ENCODE measurements around the gene TGFBR3L.
"Not testable (repeated sequence)": the region's sequence is repeated elsewhere in the genome, so short reads cannot be mapped to it uniquely, and the experiment has no call there.

Gene TGFBR3L

DNA sequence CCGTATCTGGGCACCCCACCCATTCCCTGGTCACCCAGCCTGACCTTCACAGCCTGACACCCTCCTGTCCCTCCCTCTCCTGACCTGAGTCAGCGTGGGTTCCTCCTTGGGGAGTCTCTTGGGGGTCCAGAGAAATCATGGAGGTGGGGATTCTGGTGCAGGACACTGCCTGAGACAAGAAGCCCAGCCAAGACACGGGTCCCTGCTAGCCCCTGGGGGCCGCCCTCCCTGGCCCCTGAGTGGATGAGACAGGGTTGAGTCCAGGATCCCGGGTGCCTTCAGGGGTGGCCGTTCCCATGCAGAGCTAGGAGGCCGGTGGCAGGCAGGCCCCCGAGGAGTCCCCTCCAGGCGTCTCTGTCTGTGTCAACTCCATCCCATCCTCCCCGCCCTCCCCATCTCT is 9.4 kb upstream of the TGFBR3L start:
- no peak for DNase-seq

DNA sequence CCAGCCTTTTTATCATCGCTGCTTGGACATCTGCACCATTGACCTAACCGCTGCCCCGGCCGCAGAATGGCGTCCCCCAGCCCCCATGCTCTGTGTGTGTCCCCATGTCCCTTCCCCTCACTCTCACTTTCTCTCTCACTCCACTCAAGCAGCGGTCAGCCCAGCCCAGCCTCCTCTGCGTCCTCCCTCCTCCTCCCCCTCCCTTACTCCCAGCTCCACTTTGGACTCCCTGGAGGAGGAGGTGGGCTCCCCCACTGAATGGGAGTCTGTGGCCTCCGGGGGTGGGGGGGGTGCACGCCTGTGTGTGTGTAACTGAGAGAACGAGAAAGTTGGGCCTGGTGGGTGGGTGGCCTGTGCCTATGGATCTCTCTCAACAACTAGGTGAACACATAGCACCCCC is 8.8 kb upstream of the TGFBR3L start:
- no peak for DNase-seq

DNA sequence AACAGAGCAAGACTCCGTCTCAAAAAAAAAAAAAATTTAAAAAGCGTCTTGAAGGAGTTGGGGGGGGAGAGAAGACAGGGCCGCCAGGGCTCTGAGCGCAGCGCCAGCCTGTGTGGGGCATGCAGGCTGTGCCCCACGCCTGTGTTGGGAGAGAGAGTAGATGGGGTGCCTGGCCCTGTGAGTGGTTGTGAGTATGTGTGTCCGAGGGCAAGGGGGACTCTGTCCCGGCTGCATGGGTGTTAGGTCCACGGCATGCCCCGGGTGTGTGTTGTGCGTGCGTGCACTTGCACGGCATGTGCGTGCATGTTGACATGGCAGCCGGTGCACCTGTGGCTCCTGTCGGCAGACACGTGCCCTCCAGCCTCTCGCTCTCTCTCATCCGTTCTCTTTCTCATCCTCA is 7.5 kb upstream of the TGFBR3L start:
- no peak for DNase-seq

DNA sequence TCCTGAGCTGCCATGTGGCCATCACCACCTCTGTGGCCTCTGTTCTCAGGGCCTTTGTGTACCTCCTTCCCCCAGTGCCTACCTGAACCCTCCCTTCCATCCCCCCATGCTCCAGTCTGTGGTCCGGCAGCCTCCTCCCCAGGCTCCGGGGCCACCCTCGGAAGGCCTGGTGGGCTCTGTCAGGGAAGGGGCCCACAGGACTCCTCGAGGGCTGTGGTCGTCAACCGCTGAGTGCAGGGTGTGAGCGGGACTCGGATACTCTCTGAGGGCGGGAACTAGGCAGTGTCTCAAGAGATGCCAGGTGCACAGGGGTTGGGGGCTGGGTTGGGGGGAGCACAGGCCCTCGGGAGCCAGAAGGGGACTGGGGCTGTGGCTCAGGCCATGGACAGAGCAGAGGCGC is 7.1 kb upstream of the TGFBR3L start:
- no peak for DNase-seq

DNA sequence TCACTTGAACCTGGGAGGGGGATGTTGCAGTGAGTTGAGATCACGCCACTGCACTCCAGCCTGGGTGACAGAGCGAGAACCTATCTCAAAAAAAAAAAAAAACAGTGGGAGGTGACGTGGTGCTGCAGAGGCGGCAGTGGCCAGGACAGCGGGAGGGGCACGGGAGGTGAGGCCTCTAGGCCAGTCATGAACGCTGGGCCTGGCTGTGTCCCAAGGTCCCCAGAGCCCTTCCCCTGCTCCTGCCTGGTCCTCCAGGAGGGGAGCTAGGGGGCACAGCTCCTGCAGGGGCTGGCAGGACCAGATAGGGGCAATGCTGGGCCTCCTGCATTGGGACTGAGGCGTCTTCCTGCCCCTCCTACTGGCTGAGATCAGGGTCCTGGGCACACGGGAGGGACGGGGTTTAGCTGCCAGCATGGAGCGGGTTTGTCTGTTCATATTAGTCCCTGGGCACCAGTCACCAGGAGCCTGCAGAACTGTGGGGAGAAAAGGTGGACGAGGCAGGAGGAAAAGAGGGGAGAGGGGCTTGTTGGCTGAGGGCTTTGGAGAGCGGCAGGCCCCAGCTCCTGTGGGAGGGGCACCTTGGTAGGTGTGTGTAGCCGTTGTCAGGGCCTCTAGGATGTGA is 6.4 kb upstream of the TGFBR3L start:
- DNase-seq = no peak

DNA sequence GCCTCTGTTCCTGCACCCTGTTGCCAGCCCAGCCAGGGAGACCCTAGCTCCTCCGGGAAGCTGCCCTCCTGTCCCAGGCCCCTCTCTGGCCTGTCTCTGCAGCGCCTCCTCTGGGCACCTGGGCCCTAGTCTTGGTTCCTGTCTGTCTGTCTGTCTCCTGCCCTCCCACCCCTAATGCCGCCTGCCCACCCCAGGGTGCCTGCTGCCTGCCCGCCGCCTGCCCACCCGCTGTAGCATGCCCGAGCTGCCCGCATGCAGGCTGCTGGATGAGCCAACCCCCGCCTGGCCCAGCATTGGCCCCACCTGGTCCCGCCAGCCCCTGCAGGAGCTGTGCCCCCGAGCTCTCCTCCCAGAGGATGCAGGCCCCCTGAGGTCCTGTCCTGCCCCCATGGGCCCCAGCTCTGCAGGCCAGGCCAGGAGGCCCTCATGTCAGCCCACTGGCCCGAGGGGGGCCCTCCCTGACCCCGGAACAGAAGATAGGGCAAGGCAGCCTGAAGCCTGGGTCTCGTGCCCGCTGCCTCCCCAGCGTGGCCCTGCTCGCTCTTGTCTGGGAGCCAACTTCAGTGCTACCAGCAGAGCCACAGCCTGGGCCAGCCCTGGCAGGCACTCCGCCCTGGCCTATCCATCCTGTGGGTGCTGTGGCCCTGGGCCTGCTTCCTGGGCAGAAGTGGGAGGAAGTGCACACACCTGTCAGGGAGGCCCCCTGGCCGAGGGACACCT is 5.7 kb upstream of the TGFBR3L start:
- no peak for DNase-seq

DNA sequence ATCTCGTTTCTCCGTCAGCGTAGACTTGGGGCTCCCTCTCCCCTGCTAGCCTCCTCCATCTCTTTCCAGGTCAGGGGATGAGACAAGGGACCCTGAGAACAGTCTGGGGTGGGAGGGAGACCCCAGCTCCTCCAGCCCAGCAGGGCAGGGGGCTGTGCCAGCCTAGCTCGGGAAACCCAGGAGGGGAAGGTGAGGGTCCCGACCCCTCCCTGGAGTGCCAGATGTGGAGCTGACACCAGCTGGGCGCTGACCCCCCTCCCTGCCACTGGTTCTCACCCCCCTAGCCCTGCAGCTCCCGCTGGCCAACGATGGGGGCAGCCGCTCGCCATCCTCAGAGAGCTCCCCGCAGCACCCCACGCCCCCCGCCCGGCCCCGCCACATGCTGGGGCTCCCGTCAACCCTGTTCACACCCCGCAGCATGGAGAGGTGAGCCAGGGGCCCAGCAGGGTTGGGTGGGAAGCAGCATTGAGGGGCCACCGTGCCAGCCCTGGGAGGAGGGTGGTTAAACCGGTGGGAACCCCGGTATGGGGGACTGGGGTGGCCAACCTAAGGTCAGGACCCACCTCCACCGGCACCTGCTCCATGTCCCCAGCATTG is 5.1 kb upstream of the TGFBR3L start:
- DNase-seq = no peak

DNA sequence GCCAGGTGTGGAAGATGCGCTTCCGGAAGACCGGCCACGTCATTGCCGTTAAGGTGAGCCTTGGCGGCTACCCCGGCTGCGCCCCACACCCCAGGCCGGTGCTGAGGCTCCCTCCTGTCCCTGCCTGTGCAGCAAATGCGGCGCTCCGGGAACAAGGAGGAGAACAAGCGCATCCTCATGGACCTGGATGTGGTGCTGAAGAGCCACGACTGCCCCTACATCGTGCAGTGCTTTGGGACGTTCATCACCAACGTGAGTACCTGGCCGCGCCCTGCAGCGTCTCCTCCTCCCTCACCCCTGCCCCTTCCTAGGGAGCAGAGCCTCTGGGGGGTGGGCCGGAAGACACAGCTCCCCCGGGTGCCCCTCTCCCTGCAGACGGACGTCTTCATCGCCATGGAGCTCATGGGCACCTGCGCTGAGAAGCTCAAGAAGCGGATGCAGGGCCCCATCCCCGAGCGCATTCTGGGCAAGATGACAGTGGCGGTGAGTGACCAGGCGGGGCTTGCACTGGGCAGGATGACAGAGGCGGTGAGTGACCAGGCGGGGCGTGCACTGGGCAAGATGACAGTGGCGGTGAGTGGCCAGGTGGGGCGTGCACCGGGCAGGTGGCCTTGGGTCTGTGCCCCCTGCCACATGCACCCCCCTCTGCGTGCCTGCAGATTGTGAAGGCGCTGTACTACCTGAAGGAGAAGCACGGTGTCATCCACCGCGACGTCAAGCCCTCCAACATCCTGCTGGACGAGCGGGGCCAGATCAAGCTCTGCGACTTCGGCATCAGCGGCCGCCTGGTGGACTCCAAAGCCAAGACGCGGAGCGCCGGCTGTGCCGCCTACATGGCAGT is 4.1 kb upstream of the TGFBR3L start:
- no peak for DNase-seq

DNA sequence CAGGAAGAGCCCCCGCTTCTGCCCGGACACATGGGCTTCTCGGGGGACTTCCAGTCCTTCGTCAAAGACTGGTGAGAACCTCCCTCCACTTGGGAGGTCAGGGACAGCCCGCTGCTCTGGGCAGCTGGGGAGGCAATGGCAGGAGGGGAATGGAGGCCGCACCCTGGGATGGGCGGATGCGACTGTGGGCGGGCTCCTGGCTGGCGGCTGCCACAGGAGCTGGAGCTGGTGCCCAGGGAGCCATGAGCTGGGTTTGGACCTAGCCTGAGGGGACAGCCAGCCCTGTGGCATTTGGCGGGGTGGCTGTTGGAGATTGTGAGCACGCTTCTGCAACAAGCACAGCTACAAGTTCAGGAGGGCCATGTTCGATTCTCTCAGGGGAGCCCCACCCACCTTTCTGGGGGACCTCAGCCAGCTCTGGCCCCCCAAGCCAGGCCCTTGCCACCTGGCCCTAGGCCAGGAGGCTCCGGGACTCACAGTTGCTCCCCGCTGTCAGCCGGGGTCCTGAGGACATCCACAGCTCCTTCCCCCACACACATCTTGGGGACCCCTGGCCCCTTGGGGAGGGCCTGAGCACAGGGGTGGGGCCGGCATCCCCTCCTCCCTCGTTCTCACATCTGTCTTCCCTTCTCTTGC is 3.0 kb upstream of the TGFBR3L start:
- DNase-seq = no peak

DNA sequence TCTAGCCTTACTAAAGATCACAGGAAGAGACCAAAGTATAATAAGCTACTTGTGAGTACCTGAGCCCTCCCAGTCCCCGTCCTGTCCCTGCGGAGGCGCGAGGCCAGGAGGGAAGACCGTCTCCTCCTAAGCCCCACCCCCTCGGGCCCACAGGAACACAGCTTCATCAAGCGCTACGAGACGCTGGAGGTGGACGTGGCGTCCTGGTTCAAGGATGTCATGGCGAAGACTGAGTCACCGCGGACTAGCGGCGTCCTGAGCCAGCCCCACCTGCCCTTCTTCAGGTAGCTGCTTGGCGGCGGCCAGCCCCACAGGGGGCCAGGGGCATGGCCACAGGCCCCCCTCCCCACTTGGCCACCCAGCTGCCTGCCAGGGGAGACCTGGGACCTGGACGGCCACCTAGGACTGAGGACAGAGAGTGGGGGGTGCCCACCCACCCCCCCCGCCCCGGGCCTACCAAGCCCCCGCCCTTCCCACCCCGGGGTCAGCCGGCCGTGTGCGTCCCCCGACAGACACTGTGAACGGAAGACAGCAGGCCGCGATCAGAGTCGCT is 2.4 kb upstream of the TGFBR3L start:
- DNase-seq = no peak

DNA sequence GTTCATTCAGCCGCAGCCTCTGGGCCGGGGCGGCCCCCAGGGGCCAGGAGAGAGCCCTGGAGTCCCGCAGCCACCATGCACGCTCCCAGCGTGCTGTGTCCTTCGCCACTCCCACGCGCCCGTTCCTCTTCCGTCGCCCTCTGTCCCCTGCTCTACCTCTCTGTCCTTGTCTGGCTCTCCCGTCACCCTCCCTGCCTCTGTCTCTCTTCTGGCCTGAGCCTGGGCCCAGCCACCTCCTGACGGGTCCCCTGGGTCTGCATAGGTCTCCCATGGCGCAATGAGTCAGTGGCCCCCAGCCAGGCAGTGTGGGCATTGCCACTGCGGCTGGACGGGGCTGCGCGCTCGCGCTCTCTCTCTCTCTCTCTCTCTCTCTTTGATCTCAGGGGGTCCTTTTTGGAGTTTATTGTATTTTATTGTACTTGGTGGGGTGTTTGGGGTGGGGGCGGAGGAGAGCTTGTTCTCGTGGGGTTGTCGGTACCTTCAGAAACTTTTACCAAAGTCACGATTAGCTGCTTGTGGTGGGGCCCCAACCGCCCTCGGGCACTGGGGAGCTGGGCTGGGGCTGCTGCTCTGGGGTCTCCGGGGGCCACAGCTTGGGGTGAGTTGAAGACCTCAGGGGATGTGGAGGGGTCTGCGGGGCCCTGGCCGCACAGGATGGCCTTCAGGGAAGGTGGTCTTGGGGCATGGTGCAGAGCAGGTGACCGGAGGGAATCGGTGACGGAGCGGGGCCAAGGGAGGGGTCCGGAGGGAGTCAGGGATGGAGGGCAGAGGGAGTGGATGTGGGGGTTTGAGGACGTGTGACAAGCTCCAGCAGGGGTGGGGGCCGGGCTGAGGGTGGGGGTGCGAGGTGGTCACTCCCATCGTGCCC is 1.7 kb upstream of the TGFBR3L start:
- DNase-seq = no peak

DNA sequence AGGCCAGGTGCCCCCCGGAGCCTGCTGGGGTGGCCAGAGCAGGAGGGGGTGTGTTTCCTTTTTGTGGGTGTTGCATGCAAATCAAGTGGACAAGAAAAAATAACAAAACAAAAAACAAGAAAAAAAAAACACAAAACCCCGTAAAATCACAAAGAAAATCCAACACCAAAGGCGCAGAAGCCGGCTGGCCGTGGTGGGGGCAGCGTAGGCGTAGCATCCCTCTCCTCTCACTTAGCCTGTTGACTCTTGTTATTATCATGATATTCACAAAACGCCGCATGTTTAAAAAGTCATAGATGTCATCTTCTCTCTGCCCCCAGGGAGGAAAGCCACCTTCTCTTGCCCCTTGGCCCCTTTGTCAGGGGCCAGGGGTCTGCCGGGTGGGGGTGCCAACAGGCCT is 978 bp upstream of the TGFBR3L start:
- no peak for DNase-seq

DNA sequence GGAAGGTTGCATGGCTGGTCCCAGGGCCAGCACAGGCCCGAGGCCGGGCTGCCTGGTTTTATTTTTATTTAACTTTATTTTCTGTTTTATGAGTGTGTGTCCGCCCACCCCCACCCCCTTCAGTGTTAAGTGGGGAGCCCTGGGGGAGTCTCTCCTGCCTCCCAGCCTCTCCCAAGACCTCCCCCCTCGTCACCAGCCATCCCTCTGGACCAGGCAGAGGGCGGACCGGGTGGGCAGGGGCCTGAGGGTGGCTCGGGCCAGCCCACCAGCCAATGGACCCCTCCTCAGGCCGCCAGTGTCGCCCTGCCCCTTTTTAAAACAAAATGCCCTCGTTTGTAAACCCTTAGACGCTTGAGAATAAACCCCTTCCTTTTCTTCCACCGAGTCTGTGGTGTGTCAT is 531 bp upstream of the TGFBR3L start:
- no peak for DNase-seq

DNA sequence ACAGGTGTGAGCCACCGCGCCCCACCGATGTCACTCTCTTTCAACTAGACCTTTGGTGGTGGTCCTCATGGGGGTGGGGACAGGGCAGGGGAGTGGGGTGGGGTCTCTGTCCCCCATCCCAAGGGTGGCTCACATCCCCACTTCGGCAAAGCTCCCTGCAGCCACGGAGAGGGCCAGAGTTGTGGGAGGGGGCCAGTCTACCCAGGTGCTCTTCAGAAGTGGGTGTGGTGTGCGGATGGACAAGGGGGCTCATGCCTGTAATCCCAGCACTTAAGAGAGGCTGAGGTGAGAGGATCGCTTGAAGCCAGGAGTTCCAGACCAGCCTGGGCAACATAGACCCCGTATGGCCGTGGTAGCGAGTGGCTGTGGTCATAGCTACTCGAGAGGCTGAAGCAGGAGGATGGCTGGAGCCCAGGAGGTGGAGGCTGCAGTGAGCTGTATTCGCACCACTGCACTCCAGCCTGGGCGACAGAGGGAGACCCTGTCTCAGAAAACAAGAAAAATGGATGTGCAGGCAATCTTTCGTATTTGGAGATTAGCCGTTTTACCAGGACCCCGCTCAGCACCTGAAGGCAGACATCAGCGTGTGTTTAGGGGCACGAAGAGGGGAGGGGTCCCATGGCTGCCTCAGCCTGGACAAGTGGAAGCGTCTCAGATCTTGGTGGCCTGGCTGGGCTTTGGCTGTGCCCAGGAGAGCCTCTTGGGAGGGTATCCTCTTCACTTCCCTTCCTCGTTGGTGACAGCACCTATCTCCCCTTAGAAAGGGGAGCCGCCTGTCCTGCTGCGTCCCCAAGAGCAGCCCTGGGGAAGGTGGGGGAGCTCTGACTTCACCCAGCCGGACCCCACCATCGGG is 846 bp downstream of the TGFBR3L start:
- no peak for DNase-seq

DNA sequence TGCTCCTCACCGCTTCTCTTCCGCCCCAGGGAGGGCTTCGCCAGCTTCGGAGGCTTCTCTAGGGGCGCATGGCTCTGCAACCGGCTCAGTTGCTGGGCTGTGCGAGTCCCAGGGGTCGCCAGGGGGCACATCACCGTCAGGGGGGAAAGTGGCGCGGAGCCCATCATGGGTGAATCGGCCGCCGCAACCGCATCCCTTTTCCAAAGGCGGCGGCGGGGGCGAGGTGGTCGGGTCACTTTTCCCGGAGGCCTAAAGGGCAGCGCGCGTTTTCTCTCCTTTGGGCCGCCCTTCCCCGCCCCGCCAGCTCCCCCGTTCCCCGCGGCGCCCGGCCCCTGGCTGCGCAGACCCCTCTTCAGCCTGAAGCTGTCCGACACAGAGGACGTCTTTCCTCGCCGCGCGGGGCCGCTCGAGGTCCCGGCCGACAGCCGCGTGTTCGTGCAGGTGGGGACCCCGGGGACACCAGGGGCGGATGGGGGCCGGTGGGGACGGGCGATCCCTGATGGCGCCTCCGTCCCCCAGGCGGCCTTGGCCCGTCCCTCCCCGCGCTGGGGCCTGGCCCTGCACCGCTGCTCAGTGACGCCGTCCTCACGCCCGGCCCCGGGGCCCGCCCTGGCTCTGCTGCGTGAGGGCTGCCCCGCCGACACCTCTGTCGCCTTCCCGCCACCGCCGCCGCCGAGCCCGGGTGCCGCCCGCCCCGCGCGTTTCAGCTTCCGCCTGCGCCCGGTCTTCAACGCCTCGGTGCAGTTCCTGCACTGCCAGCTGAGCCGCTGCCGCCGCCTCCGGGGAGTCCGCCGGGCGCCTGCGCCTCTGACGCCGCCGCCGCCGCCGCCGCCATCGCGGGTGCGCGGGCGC is 1.7 kb downstream of the TGFBR3L start:
- no peak for DNase-seq

DNA sequence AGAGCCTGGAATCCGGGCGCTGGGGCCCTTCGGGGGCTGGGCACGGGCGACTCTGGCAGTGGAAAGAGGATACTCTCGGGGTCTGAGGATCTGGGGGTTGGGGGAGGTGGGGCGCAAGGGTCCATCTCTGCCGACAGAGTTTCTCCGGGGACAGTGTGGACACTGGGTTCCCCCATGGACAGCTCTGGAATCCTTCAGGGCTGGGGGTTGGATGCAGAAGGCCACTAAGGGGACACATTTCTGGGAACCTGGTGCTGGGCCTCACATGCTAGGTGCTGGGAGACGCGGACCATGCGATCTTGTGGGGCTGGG is 2.3 kb downstream of the TGFBR3L start:
- no peak for DNase-seq

DNA sequence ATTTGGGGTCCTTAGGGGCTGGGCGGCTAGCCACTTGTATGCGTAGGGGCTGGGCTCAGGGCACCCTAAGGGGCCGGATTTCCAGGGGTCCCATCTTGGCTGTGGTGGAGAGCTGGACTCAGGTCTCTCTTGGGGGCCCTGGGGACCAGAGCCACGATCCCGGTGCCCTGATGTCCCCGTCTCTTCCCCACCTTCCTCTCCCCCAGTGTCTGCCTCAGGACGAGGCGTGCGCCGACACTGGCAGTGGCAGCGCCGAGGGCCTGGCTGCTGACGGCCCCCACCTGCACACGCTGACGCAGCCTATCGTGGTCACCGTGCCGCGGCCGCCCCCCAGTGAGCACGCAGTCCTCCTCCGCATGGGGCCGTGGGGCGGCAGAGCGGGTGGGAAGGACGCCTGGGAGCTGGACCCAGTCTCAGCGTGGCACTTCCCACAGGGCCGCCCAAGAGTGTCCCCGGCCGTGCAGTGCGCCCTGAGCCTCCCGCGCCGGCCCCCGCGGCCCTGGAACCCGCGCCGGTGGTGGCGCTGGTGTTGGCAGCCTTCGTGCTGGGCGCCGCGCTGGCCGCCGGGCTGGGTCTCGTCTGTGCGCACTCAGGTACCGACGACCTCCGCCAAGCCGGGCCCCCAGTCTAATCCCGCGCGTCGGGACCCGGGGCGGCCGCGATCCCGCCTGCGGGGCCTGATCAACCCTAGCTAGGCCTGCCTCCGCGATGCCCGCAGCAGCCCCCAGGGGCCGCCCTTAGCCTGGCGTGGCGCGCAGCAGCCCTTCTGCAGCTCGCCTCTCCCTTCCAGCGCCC is 2.8 kb downstream of the TGFBR3L start:
- DNase-seq = peak; percentile 36

DNA sequence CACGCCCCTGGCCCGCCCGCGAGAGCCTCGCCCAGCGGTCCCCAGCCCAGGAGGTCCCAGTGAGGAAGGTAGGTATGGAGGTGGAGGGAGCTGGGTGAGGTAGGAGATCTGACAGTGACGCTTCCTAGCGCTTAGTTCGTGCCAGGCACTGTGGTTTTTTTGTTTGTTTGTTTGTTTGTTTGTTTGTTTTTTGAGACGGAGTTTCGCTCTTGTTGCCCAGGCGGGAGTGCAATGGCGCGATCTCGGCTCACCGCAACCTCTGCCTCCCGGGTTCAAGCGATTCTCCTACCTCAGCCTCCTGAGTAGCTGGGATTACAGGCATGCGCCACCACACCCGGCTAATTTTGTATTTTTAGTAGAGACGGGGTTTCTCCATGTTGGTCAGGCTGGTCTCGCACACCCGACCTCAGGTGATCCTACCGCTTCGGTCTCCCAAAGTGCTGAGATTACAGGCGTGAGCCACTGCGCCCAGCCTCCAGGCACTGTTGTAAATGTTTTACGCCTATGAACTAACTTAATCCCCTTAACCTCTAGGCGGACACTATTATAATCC is 3.5 kb downstream of the TGFBR3L start:
- DNase-seq = not testable (repeated sequence)
